RWPE2 (cell line): ENCODE results near the gene ZNF878.
A peak's percentile ranks its signal among the peaks of the same experiment; 100 is the strongest.
"Not testable (repeated sequence)": the region's sequence is repeated elsewhere in the genome, so short reads cannot be mapped to it uniquely, and the experiment has no call there.

Experiments used
- ATAC-seq: fragments of 200-7000 bp; cut with Tn5 transposase; 3 replicates; pipeline ENCODE4 v1.9.1; 2021; ENCODE audit warnings: low read depth
- DNase-seq: peaks from one replicate; pipeline ENCODE4 v3.0.0-alpha.2; 2020; ENCODE audit warnings: low spot score
- H3K27ac ChIP-seq: fragments of 450-650 bp; 2 replicates; pipeline ENCODE4 v1.5.1; 2017; ENCODE audit warnings: mild to moderate bottlenecking; ENCODE audit not compliant: poor library complexity, severe bottlenecking
- H3K27me3 ChIP-seq: fragments of 250-450 bp; sonication (Bioruptor Pico); 2 replicates; pipeline ENCODE4 v1.5.1; 2021; ENCODE audit warnings: mild to moderate bottlenecking, moderate library complexity; ENCODE audit not compliant: insufficient read depth, poor library complexity, severe bottlenecking
- H3K36me3 ChIP-seq: fragments of 250-450 bp; sonication (Bioruptor Pico); 2 replicates; pipeline ENCODE4 v1.5.1; 2020; ENCODE audit warnings: low read depth, mild to moderate bottlenecking, moderate library complexity
- H3K4me1 ChIP-seq: fragments of 250-450 bp; sonication (Bioruptor Pico); 2 replicates; pipeline ENCODE4 v1.5.1; 2021; ENCODE audit warnings: mild to moderate bottlenecking, moderate library complexity; ENCODE audit not compliant: insufficient read depth, poor library complexity, severe bottlenecking
- H3K4me3 ChIP-seq: fragments of 250-450 bp; sonication (Bioruptor Pico); 2 replicates; pipeline ENCODE4 v1.5.1; 2021; ENCODE audit warnings: mild to moderate bottlenecking, moderate library complexity; ENCODE audit not compliant: severe bottlenecking
- H3K9me3 ChIP-seq: fragments of 250-450 bp; sonication (Bioruptor Pico); 2 replicates; pipeline ENCODE4 v1.5.1; 2021; ENCODE audit warnings: mild to moderate bottlenecking, moderate library complexity; ENCODE audit not compliant: severe bottlenecking
- CTCF ChIP-seq: fragments of 450-650 bp; IDR thresholded peaks from one replicate; pipeline ENCODE4 v1.5.1; 2017; ENCODE audit warnings: mild to moderate bottlenecking, moderate library complexity; ENCODE audit not compliant: poor library complexity, severe bottlenecking

The ZNF878 gene

DNA sequence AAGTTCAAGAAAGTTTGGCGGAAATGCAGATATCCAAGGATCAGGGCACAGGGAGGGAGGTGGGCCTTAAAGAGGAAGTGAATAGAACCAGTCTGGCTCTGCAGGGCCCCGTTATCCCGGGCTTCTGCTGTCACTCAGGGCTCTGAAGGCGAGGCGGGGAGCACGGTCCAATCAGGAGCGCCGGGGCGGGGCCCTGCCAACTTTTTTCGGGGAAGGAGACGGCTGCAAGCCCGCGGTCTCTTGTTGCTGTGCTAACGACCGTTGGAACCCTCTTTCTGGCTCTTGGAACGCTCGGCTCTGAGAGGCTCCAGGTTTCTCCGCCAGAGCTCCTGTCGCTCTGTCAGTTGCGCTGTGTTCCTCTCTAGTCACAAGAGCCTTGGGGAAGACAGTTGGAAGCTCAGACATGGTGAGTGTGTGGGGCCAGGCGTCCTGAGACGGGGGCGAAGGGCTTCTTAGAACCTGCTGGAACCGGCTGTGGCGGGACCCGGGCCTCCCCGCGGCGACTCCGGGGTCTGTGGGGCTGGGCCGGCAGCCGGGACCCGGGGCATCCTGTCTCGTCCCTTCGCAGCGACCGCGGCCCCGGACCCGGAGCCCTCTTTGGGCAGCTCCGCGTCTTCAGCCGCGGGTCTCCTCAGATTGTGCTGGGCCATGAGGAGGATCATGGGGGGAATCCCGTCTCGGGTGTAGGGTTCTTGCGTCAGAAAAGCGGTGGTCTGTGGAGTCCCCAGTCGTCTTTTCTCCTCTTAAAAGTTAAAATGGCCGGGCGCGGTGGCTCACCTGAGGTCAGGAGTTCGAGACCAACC is 39.5 kb upstream of the ZNF878 start:
- no peaks in the 10 kb centered on the region for H3K27me3 ChIP-seq
- peak overlapping the region; percentile 37 for H3K4me3 ChIP-seq
- ATAC-seq (peak; percentile 82), DNase-seq (no peak)
- TF ChIP-seq CTCF: no peak
- no peaks in the 10 kb centered on the region for H3K4me1 ChIP-seq
- H3K9me3 ChIP-seq: no peaks in the 10 kb centered on the region
- no peak overlapping the region for H3K27ac ChIP-seq
- no peaks in the 10 kb centered on the region for H3K36me3 ChIP-seq

DNA sequence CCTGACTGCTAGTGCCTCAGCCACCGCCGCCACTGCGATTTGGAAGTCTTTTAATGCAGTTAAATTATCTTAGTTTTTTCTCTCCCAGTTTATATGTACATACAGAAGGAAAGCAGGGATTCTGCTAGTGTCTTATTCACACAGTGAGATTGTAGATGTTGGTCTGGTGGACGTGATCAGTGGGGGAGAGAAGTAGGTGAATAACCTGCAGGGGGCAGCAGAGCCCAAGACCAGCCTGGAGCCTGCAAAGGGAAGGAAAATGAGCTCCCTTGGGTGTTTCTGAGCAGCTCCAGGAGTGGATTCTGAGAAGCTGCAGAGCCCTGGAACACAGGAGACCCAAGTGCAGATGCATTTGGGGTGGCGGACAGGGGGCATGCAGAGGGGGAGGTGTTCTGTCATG is 38.0 kb upstream of the ZNF878 start:
- Histone ChIP-seq H3K4me1 (no peaks in the 10 kb centered on the region), H3K4me3 (no peak overlapping the region), H3K9me3 (no peaks in the 10 kb centered on the region), H3K27me3 (no peaks in the 10 kb centered on the region), H3K36me3 (no peaks in the 10 kb centered on the region), H3K27ac (no peak overlapping the region)
- peak; percentile 67 for TF ChIP-seq CTCF
- DNase-seq: no peak
- ATAC-seq: no peak

- ATAC-seq: no peak
- no peaks in the 10 kb centered on the region for H3K36me3 ChIP-seq
These were observed 32.5 kb upstream of the ZNF878 start for GRCh38 chr19:12085074-12085818.

GRCh38 chr19:12083336-12083735 is 30.6 kb upstream of the ZNF878 start:
- not testable (repeated sequence) for H3K27ac ChIP-seq, H3K4me1 ChIP-seq, ATAC-seq, DNase-seq, H3K36me3 ChIP-seq, H3K27me3 ChIP-seq, H3K4me3 ChIP-seq
- peaks cover 18% of the 10 kb centered on the region for H3K9me3 ChIP-seq

More at GRCh38 chr19:12085074-12085818, 32.5 kb upstream of the ZNF878 start:
- no peaks in the 10 kb centered on the region for H3K27me3 ChIP-seq
- DNase-seq: no peak
- no peak overlapping the region for H3K4me3 ChIP-seq
- TF ChIP-seq CTCF: no peak
- peaks cover 6% of the 10 kb centered on the region for H3K9me3 ChIP-seq
- no peaks in the 10 kb centered on the region for H3K4me1 ChIP-seq
- H3K27ac ChIP-seq: no peak overlapping the region

GRCh38 chr19:12077375-12077774 is 24.6 kb upstream of the ZNF878 start:
- no peak overlapping the region for H3K4me3 ChIP-seq
- DNase-seq (no peak), ATAC-seq (no peak)
- no peaks in the 10 kb centered on the region for H3K4me1 ChIP-seq
- H3K9me3 ChIP-seq: peaks cover 60% of the 10 kb centered on the region
- no peak for TF ChIP-seq CTCF
- no peaks in the 10 kb centered on the region for H3K27me3 ChIP-seq
- peaks cover 56% of the 10 kb centered on the region for H3K36me3 ChIP-seq
- H3K27ac ChIP-seq: no peak overlapping the region

GRCh38 chr19:12076331-12076730 is 23.6 kb upstream of the ZNF878 start:
- DNase-seq, H3K27ac ChIP-seq, H3K27me3 ChIP-seq, H3K4me1 ChIP-seq, H3K4me3 ChIP-seq, ATAC-seq: not testable (repeated sequence)
- Histone ChIP-seq H3K36me3 (peaks cover 56% of the 10 kb centered on the region), H3K9me3 (peaks cover 60% of the 10 kb centered on the region)
